Inflammatory macrophage treated with lipopolysaccharide for 1 hour (primary cell): ENCODE data around the gene CNTNAP2.

Source experiments
- DNase-seq, 2 donors: peaks; one replicate each; pipeline ENCODE4 v3.0.0-alpha.2; 2020 to 2022

Gene CNTNAP2

DNA sequence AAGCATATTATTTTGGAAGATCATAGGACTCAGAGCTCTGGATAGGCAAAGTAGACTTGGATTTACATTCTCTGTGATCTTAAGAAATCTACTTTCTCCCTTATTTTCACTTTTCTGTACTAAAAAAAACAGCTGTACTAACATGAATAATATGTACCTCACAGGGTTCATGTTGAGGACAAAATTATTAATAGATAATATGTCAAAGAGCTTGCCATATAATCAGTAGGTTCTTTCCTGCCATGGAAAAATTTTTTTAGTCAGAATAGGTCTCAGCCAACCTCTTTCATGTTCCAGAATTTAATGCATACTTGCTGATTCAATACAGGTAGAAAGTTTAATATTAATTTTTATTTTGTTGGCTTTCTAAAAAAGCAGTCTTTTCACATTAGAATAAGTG lies 1693.7 kb downstream of the CNTNAP2 start:
- no peak for DNase-seq

DNA sequence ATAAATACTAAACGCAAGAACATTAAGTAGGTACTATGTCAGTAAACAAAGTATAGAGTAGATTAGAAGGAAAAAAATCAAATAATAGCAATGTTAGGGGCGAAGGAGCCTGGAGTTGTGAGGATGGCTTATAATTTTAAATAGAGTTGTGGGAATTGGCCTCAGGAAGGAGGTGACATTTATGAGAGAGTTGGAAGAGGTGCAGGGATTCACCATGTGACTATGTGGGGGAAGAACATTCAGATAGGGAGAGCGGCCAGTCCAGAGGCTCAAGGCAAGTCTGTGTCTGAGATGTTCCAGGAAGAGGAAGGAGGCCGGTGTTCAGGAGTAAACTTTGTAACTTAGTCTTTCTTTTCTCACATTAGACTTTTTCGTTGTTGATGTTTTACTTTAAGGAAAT lies 1695.3 kb downstream of the CNTNAP2 start:
- DNase-seq = no peak

DNA sequence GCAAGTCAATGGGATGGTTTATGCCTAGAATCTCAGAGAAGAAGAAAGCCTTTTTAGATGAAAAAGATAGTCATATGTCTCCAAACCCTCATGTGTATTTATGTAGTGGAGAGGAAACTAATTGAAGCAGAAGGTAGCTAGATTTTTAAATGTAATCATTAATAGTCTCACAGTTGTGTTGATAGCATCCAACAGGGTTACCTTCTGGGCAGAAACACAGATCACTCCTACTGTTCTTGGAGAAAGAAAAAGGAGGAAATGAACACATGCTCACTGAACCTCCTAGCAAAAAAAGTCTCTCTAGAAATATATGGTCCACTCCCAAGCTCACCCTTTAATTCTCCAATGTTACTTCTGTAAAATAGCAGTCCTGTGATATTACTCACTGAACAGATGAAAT lies 1696.7 kb downstream of the CNTNAP2 start:
- no peak for DNase-seq

DNA sequence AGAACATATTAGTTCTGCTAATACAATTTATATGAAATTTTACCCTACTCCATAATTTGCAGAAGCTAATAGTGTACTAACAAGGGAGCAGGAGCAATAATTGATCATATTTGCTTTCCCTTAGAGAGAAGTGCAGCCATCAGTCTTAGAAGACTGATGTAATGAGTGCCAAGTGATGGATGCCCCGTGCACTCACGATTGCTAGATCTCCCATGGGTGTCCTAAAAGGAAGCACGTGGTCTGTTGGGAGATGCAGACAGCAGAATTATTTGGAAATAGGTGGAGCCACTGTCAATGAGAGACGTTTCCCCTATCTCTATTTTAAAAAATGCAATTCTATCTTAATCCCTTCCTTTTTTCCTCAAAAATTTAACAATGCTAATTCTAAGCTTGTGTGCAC lies 1701.7 kb downstream of the CNTNAP2 start:
- no peak for DNase-seq

DNA sequence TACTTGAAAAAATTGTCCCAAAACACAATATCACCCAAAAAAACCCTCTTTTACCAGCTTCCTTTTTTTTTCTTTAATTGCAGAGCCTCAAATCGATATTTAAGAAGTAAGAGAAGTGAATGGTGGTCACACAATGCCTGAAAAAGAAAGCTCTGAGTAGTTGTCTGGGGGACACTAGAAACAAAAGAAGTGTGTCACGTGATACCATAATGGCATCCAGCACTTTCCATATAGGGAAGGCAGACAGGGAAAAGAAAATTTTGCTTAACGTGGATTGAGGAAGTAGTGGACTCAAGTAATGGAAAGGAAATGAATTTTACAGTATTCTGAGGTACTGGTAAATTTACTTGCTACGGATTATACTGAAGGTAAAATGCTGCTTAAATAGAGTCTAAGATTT lies 1708.1 kb downstream of the CNTNAP2 start:
- DNase-seq = no peak

DNA sequence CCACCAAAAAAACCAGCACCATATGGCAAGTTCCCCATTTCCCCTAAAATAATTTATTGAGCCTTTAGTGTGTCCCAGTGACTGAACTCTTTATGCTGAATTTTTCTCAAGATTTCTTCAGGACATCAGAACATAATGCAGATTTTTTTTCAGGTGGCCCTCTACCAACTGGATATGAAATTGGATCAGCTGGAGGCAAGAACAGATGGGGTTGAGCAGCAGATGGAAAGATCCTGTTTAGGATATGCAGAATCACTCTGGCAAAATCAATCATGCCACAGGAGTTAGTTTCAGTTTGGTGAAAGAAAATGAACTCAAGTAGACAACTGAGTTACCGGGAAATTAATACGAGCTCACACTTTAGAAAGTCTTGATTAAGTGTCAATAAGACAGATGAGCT lies 1712.4 kb downstream of the CNTNAP2 start:
- DNase-seq = no peak

DNA sequence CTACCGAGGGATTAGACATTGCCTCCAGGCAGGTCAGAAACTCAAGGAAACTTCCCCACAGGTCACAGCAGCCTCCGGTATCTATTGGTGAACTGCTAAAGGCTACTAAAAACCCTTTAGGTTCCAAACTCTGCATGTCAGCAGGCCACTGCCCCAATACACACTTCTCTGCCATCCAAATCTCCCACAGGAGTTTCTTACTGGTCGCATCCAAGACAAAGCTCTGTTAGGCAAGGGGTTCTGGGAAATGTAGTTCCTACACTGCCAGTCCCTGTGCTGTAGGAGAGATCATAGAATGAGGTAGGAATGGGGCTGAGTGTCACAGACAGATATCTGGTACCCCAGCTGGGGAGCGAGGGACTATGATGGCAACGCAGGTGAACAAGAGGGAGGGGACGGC lies 1717.0 kb downstream of the CNTNAP2 start:
- DNase-seq = no peak

DNA sequence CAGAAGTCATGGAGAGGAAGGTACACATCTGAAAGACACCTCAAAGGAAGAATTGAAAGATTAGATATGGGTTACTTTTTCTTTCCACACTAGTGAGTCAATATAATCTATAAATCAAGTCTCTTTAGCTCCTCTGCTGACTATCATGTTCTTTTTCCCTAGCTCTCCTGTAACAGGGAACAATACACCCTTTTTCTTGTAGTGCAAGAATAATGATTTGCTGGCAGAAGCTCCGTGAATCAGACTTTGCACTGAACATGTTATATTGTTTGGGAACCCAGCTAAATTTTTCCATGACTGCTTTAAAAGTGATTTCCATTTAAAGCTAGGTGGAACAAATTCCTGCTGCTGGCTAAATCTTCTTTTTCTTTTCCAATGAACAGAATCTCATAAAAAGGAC lies 1717.4 kb downstream of the CNTNAP2 start:
- DNase-seq = no peak

DNA sequence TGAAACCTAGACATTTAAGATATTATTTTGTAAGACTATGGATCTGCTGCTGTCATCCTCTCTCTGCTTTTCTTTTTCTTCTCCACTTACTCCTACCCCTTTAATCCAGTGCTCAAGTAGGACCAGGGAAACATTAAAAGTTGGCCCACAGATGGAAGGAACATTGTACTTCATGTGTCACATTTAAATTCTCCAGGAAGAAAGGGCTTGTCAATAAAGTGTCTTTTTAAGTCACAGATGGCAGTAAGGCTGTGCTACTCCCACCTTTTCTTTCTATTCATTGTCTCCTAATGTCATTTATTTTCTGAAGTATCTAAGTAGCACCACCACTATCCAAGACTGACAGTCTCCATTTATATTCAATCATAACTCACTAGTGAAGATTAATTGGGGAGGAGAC lies 1736.2 kb downstream of the CNTNAP2 start:
- no peak for DNase-seq

DNA sequence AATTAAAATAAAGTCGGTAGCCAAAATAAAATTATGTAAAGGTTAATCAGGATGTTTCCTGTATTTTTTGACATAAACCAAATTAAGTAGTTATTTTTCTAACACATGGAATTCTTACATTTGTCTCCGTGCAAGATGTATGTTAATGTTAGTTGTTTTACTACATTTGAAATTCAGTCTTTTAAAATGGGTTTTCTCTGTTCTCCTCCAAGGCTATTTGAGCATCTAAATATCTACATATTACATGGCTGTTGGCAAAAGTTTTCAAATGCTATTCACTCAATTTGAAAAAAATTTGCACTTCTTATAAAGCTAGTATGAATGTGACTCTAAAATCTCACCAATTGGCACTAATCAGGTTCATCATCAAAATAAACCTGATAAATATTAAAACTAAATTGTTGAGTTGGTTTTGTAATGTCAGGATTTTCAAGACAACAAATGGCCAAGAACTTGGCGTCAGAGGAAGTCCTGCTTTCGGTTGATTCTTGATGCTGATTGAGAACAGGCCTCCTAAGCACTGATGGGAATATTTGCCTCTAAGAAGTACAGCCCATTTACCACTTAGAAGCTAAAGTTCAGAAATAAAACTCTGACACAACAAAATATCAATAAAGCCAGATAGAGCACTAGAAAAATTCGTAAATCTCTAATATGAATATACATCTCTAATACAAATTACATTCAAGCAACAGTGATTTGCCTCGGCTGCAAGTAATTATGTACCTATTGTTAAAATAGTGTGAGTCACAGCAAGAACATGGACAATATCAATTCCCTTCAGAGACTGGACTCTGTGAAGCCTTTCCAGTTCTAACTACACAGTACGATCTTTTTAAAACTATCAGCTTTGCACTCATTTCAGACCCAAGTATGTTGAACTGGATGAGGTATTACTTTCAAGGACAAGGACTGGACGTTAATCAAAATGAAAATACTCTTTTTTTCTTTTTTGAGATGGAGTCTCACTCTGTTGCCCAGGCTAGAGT lies 1740.8 kb downstream of the CNTNAP2 start:
- DNase-seq = no peak

DNA sequence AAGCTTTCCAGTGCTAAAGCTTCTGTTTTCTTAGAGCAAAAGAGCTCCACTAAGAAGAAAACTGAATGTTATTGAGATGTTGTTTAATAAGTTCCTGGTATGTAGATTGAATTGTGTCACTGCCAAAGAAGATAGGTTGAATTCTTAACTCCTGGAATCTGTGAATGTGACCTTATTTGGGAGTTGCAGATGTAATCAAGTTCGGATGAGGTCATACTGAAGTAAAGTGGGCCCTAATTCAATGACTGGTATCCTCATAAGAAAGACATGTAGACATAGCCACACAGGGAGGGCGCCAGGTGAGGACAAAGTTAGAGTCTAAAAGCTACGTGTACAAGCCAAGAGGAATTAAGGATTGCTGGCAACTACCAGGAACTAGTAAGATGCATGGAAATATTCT lies 1741.8 kb downstream of the CNTNAP2 start:
- DNase-seq = no peak

DNA sequence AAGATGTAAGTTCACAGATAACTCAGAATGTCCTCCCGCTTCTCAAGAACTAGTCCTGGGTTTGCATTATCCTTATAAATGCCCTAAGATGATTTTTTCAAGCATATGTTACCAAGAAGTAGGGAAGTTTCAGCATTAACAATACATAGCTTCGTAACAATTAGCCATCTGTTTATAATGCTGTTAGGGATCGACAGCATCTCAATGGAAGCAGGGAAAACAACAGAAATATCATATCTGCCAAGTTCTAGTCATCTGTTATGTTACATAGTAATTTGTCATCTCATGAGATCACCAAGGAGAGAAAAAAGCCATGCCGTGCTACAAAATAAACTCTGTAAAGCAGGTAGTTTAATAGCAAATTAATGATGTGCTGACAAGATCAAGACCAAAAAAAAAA lies 1742.4 kb downstream of the CNTNAP2 start:
- no peak for DNase-seq

DNA sequence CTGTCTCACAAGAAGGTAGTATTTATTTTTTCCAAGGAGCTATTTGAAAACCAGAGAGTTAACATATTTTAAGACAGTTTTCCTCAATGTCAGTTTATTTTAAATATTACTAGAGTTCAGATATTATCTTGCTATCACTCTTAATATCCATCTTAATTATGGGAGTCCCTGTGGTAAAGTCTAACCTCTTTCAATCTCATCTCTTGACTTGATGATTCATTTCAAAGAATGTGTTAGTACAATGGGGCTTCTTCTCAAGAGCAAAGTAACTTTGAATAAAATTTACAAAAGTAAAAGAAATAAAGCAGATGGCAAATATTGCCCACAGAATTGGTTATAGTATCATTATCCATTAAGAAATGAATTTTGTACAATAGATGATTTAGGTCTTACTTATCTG lies 1742.9 kb downstream of the CNTNAP2 start:
- DNase-seq = no peak

DNA sequence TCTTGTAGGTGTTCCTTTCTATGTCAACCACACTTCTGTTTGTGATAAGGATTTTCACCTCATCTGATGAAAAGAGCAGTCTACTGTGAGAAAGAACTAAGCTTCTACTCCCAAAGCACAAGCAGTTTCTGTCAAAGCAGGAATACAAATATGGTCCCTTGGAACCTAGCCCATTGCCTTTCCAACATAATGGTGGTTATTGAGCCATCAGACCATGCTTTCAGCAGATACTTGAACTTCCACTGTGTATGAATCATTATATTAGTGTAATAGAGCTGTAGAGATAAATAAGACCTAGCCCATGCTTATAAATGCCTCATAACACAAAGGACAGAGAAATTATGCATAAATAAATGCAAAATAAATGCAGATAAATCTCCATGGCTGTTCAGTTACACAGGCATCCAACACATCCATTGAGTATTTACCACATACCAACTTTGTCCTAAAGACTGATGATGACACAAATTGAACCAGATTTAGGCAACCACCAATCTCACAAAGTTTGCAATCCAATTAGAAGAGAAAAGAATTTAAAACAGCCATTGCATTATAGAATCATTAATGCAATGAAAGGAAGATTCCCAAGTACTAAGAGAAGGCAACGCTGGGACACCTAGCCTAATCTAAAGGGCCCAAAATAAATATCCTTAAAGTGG lies 1744.6 kb downstream of the CNTNAP2 start:
- no peak for DNase-seq

DNA sequence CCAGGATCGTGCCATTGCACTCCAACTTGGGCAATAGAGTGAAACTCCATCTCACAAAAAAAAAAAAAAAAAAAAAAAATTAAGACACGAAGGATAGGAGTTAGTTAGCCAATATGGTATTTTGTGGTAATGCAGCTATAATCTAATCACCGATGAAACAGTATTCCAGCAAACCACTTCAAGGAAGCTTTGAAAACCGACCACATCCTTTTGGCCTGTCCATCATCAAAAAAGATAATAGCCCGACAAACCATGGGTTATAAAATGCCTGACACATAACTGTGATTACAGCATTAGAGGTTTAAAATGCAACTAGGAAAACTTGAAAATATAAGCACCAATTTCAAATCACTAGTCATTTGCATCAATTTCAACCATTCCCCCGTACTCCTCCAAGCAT lies 1745.3 kb downstream of the CNTNAP2 start:
- no peak for DNase-seq

DNA sequence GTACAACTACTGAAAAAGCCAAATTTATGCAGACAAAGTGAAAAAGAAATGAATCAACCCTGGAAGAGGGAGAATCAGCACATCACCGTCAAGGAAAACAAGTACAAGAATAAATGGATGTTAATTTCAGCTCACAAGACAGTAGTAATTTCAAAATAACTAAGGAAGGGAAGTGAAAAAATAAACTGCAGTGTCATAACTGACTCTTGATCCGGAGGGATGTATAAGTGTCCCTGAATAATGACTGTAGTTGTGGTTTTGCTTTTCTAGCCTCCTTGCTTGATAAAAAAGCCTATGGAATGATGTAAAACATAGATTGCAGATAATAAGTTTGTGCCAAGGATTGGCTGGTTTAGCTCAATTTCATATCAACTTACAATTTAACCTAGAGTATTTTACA lies 1752.9 kb downstream of the CNTNAP2 start:
- peak; percentile 15 to 48 for DNase-seq

DNA sequence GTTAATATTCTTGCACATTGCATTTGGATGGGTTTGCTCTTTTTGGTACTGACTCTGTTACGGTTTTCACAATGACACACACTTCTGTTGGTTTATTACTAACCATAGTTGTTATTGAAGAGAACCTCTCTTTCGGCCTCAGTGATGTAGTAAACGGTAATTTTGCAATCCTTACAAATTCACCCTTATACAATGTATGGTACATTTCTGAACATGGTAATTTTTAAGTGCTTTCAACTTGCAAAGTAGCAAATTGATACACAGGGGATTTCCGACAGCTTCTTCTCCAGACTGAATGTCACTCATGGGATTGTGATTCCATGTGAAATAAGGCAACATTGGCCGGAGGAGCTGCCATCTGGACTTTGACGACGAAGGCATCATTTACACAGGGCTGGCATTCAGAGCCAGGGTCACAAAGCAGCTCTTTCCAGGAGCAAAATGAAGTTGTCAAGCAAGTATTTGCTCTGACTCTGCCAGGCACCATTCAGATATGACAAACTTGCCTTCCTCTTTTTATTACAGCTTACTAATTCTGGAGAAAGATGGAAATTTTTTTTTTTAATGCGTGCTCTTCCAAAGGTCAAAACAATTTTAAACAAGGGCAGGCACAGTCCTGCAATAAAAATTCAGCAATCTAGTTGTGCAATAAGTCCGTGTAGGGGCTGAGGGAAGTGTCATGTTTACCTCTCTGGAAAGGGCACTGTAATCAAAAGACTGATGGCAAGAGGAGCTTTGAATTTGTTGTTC lies 1762.5 kb downstream of the CNTNAP2 start:
- DNase-seq = peak; percentile 13 to 58

DNA sequence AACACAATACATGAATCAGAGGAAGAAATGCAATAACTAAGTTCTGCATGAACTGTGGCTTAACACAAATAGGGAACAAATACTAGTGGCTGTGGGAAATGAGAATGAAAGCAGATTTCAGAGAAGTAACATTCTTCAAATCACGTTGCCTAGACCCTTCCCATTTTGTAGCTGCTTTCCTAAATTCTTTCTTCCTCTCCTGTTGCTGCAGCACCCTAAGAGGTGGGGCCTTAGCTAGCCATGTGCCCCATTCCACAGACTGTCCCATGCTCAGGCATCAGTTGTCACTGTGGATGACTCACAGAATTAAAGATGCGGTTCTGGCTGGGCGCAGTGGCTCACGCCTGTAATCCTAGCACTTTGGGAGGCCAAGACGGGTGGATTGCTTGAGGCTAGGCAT lies 1769.3 kb downstream of the CNTNAP2 start:
- DNase-seq = peak; percentile 36 to 59

DNA sequence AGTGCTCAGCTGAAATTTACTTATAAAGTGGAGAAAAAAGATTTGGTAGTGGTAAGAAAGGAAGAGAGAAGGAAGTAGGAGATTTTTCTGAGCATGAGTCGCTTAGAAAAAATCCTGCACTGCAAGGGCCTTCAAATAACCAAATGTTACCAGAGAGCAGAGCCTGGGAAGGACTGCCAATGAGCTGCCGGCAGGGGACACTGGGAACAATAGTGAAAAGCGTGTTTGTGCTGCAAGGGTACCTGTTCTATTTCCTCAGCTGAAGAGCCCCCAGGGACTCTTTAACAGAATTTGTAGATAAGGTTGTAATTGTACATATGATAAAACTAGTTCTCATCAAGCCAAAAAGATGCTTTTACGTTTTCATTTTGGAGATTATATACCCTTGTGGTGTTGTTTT lies 1777.7 kb downstream of the CNTNAP2 start:
- no peak for DNase-seq

DNA sequence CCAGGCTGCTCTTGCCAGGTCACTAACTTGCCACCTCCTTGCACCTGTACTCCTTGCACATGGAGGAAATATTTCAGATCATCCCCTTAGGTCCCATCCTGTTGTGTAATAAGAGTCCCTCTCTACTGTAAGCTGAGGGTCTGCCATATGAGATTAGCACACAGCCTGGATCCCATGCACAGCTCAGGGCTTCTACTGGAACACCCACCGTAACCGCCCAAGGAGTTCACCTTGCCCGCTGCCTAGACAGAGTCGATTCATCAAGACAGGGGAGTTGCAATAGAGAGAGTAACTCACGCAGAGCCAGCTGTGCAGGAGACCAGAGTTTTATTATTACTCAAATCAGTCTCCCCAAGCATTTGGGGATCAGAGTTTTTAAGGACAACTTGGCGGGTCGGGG lies 1779.5 kb downstream of the CNTNAP2 start:
- DNase-seq = no peak

DNA sequence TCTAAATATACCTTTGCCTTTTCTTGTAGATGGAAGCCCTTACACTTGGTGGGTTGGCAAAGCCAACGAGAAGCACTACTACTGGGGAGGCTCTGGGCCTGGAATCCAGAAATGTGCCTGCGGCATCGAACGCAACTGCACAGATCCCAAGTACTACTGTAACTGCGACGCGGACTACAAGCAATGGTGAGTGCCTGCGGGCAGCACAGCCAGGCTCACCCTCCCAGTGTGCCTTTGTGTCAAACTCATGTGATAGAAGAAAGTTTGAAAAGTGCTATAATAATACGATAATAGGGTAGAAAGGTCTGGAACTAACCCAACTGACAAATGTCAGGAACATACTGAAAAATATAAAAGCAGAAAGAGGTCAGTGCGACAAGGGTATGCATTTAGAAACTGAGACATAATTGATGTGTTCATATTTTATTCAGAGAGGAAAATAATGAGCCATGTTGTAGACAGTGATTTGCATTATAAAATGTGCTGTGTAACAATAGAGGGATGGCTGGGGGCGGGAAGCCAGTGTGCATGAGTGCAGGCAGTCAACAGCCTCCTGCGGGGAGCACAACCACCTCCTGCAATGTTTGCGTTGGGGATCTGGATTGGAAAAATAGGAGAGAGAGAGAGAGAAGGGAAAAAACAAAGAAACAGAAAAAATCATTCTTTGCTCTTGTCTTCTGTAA lies 1787.1 kb downstream of the CNTNAP2 start:
- DNase-seq = no peak

DNA sequence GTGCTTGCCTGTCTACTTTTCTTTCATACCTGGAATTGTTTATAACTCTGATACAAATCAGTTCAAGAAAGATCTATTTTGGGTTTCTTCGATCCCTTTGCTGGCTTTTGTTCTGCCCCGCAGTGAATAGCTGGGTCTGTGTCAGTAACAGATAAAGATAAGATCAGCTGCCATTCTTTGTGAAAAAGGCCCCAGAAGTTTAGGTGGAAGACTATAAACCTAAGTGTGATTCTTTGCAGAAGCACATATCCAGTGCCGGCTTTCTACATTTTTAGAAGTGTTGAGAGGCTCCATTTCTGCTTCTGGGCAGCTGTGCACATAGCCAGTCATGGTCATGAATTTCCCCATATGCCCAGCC lies 1787.6 kb downstream of the CNTNAP2 start:
- DNase-seq = no peak
